Measurements from ENCODE around the gene ZP1. TPM values are rescaled to one million over a fixed set of nuclear protein-coding genes. Genes with fewer than 3 reads are reported as not detected.

Gene ZP1
- total RNA-seq, 1 donor, result 0.36 TPM

GRCh38 chr11:60854140-60854846, 13.0 kb upstream of the ZP1 start:
- Histone ChIP-seq H3K79me2 (ENCODE audit: insufficient read depth, low read length) (no peaks in the 10 kb centered on the region), H3K36me3 (ENCODE audit: insufficient read depth, low read length) (peaks cover 9% of the 10 kb centered on the region), H3K27ac (ENCODE audit: low read depth, low read length) (no peak overlapping the region), H3K9me3 (ENCODE audit: low read depth, low read length) (no peaks in the 10 kb centered on the region), H2AFZ (ENCODE audit: low read length) (no peak overlapping the region), H4K20me1 (ENCODE audit: insufficient read depth, low read length) (no peaks in the 10 kb centered on the region), H3K4me1 (ENCODE audit: insufficient read depth, low read length) (no peaks in the 10 kb centered on the region), H3K27me3 (ENCODE audit: insufficient read depth, low read length) (no peaks in the 10 kb centered on the region), H3K4me2 (ENCODE audit: insufficient read depth, low read length) (no peak overlapping the region), H3K4me3 (ENCODE audit: insufficient read depth, low read length) (no peak overlapping the region)
- no peak for DNase-seq (ENCODE audit: insufficient read length, low spot score, missing footprints)
- TF ChIP-seq, protein P1, sequence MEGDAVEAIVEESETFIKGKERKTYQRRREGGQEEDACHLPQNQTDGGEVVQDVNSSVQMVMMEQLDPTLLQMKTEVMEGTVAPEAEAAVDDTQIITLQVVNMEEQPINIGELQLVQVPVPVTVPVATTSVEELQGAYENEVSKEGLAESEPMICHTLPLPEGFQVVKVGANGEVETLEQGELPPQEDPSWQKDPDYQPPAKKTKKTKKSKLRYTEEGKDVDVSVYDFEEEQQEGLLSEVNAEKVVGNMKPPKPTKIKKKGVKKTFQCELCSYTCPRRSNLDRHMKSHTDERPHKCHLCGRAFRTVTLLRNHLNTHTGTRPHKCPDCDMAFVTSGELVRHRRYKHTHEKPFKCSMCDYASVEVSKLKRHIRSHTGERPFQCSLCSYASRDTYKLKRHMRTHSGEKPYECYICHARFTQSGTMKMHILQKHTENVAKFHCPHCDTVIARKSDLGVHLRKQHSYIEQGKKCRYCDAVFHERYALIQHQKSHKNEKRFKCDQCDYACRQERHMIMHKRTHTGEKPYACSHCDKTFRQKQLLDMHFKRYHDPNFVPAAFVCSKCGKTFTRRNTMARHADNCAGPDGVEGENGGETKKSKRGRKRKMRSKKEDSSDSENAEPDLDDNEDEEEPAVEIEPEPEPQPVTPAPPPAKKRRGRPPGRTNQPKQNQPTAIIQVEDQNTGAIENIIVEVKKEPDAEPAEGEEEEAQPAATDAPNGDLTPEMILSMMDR (IDR thresholded peaks at IDR 0.05; ENCODE audit: extremely low read depth, low read depth, low read length), result no peak

GRCh38 chr11:60854847-60855725, 12.3 kb upstream of the ZP1 start:
- no peaks in the 10 kb centered on the region for H3K4me1 ChIP-seq (ENCODE audit: insufficient read depth, low read length)
- DNase-seq (ENCODE audit: insufficient read length, low spot score, missing footprints), result peak; percentile 86
- no peaks in the 10 kb centered on the region for H4K20me1 ChIP-seq (ENCODE audit: insufficient read depth, low read length)
- no peaks in the 10 kb centered on the region for H3K79me2 ChIP-seq (ENCODE audit: insufficient read depth, low read length)
- H3K36me3 ChIP-seq (ENCODE audit: insufficient read depth, low read length), result peaks cover 9% of the 10 kb centered on the region
- TF ChIP-seq, protein P1 (IDR thresholded peaks at IDR 0.05; ENCODE audit: extremely low read depth, low read depth, low read length), result no peak
- H3K4me3 ChIP-seq (ENCODE audit: insufficient read depth, low read length), result no peak overlapping the region
- no peak overlapping the region for H3K4me2 ChIP-seq (ENCODE audit: insufficient read depth, low read length)
- no peaks in the 10 kb centered on the region for H3K27me3 ChIP-seq (ENCODE audit: insufficient read depth, low read length)
- H3K27ac ChIP-seq (ENCODE audit: low read depth, low read length), result no peak overlapping the region
- no peak overlapping the region for H2AFZ ChIP-seq (ENCODE audit: low read length)
- H3K9me3 ChIP-seq (ENCODE audit: low read depth, low read length), result no peaks in the 10 kb centered on the region

DNA sequence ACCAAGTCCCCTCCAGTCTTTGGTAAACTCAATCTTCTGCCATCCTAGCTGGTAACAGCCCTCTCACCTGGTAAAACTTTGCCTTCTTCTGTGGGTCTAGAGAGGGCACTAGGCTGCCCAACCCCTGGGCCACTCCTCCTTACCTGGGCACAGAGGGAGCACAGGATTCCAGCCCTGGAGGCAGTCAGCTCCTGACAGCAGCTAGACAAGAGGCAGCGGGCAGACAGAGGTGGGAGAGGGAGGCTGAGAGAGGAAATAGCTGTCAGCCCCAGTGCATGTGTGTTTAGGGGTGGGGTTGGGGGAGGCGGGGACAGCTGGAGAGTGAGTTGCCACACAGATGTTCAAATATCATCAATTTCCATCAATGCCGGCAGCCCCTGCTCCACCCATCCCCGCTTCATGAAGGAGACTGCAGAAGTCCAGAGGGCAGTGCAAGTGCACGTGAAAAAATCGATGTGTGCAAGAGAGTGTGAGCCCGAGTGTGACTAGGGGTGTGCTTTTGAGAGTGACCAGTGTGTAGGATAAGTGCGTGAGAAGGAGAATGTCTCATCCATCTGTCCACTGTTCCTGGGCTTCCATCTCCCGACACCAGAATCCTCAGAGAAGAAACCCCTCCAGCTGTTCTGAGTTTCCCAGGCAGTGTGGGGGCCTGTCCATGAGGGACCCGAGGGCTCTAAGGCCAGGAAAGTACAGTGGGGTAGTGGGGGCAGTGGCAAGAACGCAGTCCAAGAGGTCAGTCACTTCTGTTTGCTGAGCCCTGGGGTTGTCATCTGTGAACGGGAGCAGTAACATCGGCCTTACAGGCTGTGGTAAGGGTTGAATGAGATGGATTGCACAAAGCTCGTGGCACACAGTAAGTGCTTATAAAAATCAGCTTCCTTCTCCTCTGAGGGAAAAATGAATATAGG, 11.4 kb upstream of the ZP1 start, which contains the start of gene PTGDR2:
PTGDR2 (minus strand) TSS at position 225 of the 908 bp plus-strand sequence. CDS start 2,228 bp downstream, outside the sequence.
- Histone ChIP-seq H3K4me3 (ENCODE audit: insufficient read depth, low read length) (no peak within 1 kb of the TSS), H3K36me3 (ENCODE audit: insufficient read depth, low read length) (peaks cover 6% of the 10 kb centered on the region), H3K27ac (ENCODE audit: low read depth, low read length) (no peak within 1 kb of the TSS), H3K79me2 (ENCODE audit: insufficient read depth, low read length) (no peaks in the 10 kb centered on the region), H4K20me1 (ENCODE audit: insufficient read depth, low read length) (no peaks in the 10 kb centered on the region), H3K27me3 (ENCODE audit: insufficient read depth, low read length) (no peaks in the 10 kb centered on the region), H2AFZ (ENCODE audit: low read length) (no peak within 1 kb of the TSS), H3K9me3 (ENCODE audit: low read depth, low read length) (no peaks in the 10 kb centered on the region), H3K4me2 (ENCODE audit: insufficient read depth, low read length) (no peak within 1 kb of the TSS), H3K4me1 (ENCODE audit: insufficient read depth, low read length) (no peaks in the 10 kb centered on the region)
- TF ChIP-seq, protein P1 (IDR thresholded peaks at IDR 0.05; ENCODE audit: extremely low read depth, low read depth, low read length), result no peak
- peak; percentile 89 for DNase-seq (ENCODE audit: insufficient read length, low spot score, missing footprints)

Measured in osteoblast (primary cell).